NCI-H226 (cell line): ENCODE results near the gene USP16.
"Not testable (repeated sequence)": the region's sequence is repeated elsewhere in the genome, so short reads cannot be mapped to it uniquely, and the experiment has no call there.

ENCODE experiments used
- DNase-seq: peaks from one replicate; pipeline ENCODE4 v3.0.0-alpha.2; 2015

USP16 gene

DNA sequence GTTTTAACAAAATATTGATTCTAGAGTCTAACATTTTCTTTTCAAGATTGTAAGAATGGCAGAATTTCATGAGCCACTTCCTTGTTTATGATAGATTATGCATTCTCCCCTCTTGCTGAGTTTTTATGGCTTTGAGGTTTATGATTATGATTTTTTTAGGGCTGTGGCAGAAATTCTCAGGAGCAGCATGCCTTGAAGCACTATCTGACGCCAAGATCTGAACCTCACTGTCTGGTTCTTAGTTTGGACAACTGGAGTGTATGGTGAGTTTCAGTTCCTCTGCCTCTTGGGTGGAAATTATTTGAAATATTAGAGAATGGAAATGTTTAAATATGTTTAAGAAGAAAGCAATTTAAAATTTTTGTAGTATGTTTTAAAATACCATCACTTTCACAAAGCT is 10.2 kb downstream of the USP16 start:
- no peak for DNase-seq

DNA sequence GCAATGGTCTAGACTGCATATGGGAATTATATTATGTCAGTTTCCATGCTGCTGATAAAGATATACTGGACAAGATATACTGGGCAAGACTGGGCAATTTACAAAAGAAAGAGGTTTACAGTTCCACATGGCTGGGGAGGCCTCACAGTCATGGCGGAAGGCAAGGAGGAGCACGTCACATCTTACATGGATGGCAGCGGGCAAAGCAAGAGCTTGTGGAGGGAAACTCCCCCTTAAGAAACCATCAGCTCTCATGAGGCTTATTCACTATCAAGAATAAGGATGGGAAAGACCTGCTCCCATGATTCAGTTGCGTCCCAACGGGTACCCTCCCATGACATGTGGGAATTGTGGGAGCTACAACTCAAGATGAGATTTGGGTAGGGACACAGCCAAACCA is 27.8 kb downstream of the USP16 start:
- DNase-seq, result no peak

DNA sequence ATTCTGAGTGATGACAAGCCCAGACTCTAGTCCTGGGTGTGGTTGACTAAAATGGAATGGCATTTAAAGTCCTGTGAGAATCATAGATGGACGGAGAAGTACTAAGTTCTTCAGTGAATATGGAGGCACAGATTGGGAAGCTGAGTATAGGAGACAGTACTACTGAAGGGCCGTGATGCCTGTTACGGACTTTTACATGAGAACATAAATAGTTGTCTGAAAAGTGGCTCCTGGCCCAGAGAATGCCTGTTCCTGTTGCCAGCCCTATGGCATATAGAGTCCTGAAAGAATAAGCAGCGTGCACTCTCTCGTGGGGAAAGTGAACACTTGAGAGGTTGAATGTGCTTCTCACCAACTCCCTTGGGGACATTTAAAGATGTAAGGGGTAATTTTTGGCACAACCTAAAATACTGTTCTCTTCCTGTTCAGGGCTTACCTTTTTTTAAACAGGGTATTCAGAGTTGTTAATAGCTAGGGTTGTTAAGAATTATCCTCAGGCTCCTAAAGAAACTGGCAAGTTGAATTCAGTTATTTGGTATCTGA is 28.6 kb downstream of the USP16 start:
- no peak for DNase-seq

DNA sequence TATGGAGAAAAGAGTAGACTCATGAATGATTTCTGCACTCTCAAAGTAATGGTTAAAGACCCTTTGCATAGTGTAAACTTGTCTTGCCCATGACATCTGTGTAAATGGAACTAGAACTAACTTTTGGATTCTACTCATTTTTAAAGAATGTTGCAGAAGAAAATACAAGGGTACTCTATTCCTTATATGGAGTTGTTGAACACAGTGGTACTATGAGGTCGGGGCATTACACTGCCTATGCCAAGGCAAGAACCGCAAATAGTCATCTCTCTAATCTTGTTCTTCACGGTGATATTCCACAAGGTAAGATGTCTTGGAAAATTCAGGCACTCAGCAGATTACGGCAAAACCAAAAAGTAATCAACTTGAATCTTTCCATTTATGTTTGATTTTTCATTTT is 29.2 kb downstream of the USP16 start:
- DNase-seq, result no peak

DNA sequence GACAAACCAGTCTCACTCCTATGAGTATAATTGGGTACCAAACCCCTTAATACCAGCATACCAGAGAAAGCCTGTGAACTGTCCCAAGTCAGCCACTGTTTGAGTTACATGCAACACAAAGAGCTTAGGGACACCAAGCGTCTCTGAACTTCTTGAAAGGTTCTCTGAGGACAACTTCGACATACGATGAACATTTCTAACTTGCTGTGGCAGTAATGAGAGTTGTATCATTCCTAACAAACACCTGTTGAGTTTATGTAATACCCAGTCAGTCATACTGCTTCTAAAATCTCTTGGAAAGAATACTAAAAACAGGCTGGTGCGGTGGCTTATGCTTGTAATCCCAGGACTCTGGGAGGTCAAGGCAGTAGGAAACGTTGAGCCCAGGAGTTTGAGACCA is 30.6 kb downstream of the USP16 start:
- DNase-seq, result no peak

DNA sequence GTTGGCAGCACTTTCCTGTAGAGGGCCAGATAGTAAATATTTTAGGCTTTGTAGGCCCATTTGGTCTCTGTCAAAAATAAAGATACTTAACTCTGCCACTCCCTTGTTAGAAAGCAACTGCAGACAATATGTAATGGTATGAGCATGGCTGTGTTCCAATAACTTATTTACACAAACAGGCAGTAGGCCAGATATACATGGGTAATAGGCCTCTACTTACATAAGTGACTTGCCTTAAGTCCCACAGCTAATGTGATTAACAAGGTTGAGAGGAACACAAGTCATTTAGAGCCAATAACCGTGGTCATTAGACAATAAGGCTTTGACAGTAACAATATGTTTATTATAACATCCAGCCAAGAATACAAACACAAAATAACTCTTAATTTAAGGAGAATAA is 31.5 kb downstream of the USP16 start:
- no peak for DNase-seq

DNA sequence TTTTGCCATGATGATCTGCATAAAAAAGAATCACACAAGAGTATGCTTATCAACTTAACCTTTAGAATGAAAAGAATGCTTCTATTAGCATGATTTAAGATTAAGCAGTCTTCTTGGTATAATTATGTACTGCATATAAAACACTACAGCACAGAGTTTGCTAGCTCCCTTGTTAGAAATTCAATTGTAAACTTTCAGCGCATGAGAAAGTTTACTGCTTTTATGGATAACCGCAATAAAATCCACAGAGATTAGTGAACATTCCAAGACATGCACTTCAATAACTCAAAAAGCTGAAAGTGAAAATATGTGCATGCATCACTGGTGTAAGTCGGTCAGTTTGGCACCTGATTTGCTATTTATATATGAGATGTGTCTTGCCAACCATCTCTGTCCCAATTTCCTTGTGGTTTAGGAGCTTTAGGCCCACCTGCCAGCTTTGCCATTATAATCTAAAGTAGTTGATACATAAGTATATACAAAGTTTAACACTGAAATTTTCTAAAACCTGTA is 32.1 kb downstream of the USP16 start:
- no peak for DNase-seq

DNA sequence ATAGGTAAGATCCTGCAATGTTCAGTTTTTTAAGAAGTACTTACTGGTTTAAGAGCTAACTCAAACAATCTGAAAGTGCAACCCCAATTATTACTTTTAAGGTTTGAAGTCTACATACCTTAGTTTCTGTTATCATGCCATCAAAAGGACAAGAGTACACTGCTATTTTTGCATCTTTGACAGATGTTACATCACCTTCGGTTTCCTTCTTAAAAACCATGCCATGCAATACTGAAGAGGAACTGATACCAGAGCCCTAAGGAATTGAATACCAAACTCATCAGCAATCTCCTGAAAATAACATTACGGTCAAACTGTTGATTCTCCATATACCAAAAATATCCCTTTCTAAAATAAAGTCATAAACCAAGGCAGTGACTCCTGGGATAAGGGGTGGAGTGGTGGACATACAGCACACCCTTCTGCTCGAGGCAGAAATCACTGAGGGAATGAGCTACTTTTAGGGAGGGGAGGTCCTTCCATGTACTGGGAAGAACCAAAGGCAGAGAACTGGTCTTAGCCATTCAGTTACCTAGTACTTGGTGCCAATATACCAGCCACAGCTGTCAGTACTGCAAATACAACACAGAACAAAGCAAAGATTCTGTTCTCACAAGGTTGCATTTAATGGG is 40.5 kb downstream of the USP16 start:
- DNase-seq, result no peak

DNA sequence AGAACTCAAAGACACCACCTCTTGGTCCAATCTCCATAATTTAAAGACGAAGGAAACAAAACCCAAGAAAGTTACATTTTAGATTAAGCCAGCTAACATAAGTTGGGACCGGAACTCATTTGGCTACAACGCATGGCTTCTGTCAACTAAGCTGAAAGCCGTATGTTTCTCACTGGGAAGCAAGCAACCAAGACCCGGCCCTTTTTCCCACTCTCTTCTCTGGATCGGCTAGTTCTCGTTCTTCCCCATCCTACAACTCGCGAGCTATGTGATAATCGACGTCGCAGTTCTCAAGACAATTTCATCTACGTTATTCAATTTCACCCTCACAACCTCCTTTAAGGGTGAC is 48.4 kb downstream of the USP16 start:
- no peak for DNase-seq

DNA sequence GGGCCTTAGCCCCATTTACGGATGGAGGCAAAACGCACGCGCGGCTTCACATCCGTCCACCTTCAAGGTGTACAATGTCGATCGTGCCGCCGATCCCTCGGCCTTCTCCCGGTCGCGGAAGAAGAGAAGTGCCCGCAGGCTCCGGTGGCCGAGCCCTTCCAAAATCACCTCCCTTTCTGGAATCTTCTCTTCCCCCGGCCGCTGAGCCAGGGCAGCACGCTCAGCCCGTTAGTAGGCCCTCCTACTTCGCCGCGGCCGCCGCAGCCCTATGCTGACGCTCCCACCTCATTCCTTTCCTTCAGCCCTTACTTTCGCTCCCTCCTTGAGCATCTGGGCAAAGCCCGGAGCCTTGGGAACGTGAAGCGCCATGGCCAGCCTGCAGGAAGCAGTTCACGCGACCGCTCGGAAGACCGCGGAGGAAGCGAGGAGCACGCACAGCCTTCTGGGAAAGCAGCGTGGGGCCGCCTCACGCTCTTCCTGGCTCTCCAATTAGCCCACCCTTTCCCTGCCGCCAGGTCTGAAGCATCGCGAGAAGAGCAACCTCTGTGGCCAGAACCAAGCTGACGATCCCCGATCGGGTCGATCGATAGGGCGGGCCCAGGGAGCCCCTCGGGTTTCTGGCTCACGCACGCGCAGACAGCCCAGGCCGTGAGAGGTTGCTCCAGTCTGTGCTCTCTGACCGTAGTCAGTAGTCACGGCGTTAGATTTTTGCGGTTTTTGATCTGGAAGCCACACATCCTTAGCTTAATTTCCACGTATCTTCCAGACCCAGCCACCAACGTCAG is 48.9 kb downstream of the USP16 start, which contains the start of gene CCT8:
Gene CCT8, minus strand, starts transcription at position 427 of the 785 bp plus-strand sequence. Its CDS starts 58 bp downstream, at position 369.
- peak; percentile 100 for DNase-seq

DNA sequence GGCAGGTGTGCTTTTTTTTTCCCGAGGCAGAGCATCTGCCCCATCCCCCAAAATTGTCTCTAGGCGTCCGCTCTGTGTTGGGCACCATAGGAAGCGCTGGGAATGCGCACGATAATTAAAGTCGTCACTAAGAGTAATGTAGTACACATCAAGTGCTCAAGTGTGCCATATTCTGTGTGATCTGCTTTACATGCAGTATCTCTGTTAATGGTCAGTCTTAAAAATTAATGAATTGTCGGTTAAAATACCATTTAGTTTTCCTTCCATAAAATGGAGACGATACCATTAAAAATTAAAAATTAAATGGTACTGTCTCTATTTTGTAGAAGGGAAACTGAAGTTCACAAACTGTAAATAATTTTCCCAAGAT is 49.5 kb downstream of the USP16 start:
- DNase-seq, result no peak

DNA sequence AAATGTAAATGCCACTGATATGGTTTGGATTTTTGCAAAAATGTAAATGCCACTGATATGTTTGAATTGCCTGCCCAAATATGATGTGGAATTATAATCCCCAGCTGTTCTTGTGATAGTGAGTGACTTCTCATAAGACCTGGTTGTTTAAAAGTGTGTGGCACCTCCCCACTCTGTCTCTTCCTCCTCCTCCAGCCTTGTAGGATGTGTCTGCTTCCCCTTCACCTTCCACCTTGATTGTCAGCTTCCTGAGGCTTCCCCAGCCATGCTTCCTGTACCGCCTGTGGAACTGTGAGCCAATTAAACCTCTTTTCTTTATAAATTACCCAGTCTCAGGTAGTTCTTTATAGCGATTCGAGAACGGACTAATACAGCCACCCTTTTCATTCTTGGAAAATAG is 50.3 kb downstream of the USP16 start:
- no peak for DNase-seq

DNA sequence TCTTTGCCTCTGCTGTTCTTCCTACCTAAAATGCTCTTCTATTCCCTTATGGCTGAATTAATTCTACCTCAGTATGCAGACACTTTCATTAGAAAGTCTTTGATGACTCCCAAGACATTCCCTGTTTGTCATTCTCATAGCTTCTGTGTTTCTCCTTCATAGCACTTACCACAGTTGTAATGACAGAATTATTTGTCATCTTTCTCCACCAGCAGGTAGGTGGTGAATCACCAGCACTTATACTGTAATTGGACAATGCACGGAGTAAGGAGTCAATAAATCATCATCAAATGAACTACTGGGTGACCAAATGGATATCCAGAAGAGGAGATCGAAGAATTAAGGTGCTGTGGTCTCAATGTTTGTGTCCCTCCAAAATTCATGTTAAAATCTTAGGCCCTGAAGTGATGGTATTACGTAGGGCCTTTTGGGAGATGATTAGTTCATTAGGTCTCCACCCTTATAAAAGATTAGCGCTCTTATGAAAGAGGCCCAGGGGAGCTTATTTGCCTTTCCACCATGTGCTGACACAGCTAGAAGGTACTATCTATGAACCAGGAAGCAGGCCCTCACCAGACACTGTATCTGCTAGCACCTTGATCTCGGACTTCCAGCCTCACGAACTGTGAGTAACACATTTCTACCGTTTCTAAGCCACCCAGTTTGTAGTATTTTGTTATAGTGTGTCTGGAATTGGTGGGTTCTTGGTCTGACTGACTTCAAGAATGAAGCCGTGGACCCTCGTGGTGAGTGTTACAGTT is 51.4 kb downstream of the USP16 start:
- DNase-seq, result peak; percentile 26

DNA sequence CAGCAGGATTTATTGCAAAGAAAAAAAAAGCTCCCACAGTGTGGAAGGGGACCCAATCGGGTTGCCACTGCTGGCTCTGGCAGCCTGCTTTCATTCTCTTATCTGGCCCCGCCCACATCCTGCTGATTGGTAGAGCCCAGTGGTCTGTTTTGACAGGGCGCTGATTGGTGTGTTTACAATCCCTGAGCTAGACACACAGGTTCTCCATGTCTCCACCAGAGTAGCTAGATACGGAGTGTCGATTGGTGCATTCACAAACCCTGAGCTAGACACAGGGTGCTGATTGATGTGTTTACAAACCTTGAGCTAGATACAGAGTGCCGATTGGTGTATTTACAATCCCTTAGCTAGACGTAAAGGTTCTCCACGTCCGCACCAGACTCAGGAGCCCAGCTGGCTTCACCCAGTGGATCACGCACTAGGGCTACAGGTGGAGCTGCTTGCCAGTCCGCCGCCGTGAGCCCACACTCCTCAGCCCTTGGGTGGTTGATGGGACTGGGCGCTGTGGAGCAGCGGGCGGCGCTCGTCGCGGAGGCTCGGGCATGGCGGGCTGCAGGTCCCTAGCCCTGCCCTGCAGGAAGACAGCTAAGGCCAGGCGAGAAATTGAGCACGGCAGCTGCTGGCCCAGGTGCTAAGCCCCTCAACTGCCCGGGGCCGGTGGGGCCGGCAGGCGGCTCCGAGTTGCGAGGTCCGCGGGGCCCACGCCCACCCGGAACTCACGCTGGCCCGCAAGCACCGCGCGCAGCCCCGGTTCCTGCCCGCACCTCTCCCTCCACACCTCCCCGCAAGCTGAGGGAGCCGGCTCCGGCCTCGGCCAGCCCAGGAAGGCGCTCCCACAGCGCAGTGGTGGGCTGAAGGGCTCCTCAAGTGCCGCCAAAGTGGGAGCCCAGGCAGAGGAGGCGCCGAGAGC is 52.5 kb downstream of the USP16 start:
- DNase-seq, result not testable (repeated sequence)

DNA sequence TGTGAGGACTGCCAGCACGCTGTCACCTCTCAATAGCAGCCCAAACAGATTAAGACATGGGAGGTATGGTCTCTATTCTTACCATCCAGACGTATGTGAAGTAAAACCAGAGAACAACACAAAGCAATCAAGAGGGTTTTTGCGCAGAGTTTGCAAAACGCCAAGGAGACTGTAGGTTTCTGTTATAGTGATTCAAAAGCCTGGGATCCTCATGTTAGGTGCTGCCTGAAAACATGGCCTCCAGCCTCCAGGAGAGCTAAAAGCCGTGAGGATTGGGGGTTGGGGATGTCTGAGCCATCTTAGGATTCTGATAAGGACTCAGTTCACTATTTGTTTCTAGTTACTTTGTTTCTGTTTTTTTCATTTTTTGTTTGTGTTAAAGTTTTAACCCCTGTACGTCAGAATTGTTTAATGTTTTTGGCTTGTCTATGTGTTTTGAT is 53.2 kb downstream of the USP16 start:
- no peak for DNase-seq

DNA sequence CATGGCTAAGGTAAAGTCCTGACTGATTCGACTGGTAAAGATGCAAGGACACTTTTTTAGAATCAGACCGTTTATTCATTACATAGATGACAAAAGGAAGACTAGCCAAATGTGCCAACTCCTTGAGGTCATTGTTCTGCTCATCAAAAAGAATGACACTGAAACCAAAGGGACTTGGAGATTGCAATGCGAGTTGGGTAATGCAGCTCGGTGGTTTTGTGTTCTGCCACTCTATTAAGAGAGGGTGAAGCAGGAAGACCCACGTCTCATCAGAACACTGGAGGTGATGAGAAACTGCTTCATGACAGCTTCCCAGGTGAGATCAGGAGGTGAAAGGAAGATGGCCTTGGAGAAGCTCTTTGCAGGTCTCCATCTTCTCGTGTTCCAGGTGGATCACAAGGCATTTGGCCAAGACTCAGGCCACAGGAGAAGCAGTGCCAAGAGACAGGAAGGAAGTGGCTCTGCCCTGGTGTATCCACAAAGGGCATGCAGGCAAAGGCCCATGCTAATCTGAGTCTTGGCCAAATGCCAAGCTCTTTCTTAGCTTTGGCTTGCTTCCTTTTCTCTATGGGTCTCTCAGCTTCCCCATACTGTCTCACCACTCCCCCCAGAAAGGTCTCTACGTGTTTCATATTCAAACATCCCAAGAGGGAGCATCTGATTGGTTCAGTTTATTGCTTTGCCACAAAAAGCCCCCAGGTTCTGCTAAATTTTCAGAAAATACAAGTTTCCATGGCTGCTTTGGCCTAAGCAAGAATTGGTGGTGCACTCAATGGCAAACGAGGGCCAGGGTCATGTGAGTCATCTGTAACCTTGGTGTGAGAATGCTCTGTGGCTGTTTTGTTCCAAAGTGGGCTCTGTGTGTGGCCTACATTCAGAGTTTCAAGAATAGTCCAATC is 54.6 kb downstream of the USP16 start:
- DNase-seq, result no peak

DNA sequence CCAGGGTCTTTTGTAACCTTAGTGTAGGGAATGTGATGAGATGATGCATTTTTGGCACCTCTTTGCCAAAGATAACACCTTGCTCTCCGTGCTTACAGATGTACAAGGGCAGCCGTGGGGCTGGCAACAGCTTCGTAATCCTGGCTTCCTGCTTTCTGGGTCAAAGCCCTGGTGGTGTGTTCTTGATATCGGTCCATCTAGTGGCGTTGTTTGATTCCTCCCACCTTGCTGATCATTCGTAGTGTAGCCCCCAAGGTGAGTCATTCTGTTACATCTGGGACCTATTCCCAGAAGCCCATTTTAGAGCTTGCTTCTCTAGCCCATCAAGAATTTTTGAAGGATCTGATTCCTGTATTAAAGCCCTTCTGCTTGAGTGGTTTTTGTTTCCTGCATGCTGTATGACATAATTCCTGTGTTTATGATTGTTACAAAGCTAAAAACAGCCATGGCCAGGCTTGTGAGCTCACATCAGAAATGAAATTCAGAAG is 56.0 kb downstream of the USP16 start:
- DNase-seq, result peak; percentile 57

DNA sequence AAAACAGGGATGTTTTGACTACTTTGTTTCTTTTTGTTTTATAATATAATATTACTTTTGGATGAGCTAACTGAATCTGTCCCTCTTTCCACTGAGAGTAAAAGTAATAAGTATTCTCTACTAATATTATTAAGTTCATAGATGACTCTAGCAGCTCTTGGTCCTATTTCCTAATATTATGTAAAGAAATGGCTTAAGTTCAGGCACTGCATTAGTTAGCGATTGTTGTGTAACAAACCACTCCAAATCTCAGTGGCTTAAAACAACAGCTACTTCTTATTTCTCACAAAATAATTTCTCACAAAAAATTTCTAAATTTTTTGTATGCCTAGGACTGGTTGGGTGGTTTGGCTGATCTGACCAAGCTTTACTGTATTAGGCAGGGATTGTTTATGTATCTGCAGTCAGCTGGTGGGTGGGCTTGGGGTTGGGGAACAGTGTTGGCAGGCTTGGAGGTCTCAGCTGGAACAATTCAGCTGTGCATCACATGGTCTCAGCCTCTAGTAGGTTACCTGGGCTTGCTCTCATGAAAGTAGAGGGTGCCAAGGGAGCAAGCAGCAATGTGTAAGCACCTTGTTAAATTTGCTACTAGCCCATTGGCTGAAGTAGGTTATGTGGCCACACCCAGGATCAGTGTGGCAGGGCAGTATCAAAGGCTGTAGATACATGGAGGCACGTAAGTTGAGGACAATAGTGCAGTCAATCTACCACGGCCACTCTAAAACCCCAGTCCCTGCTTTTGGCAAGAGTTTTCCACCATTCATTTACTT is 57.8 kb downstream of the USP16 start:
- DNase-seq, result no peak

DNA sequence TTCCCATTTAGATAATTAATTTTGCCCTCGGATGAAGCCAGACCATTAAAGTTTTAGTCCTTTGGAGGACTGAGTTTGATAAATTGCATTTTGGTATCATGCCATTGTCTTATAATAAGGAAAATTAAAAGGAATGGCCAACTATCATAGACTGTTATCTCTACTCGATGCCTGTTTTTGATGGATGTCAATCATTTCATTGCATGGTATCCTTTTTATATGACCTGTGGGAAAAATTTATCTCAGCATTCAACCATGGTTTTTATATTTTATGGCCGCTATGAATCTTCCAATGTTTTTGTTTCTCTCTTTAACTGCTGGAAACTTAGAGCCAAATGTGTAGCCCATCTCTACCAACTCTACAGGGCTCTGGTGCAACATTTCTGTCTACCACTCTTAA is 58.8 kb downstream of the USP16 start:
- DNase-seq, result no peak

DNA sequence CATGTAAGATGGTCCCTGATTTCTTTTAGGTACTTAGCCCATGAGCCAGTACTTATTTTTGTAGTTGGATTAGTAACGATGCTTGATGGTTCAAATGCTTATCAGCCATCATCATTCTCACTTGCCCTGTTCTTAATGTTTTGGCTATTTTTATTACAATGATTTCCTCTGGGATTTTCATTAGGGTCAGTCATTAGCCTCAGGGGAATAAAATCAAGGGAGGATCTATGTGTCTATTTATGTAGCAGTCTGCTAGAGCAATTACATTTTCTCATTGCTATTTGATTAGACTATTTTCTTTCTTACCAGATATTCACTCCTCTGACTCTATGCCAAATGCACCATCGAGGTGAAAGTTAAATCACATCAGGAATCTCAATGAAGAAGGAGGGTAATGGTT is 59.9 kb downstream of the USP16 start:
- no peak for DNase-seq
